Trophoblast cell (in vitro differentiated cells and primary cell): Measurements from ENCODE around the gene LDB3.

Experiments
- DNase-seq, 2 donors: peaks; one replicate each; pipeline ENCODE4 v3.0.0-alpha.2; 2016
- H2AFZ ChIP-seq: 2 replicates; pipeline ENCODE4 v1.6.1; 2013; ENCODE audit warnings: low read length, moderate library complexity, mild to moderate bottlenecking; ENCODE audit not compliant: insufficient read depth, poor library complexity
- H2AK5ac ChIP-seq: 2 replicates; pipeline ENCODE4 v1.6.1; 2013; ENCODE audit warnings: mild to moderate bottlenecking, low read length
- H2BK120ac ChIP-seq: 2 replicates; pipeline ENCODE4 v1.6.1; 2013; ENCODE audit warnings: low read length, mild to moderate bottlenecking, moderate library complexity; ENCODE audit not compliant: insufficient read depth, poor library complexity
- H2BK12ac ChIP-seq: 2 replicates; pipeline ENCODE4 v1.6.1; 2013; ENCODE audit warnings: mild to moderate bottlenecking, low read length, moderate library complexity
- H2BK5ac ChIP-seq: 2 replicates; pipeline ENCODE4 v1.6.1; 2013; ENCODE audit warnings: low read length, low read depth, moderate library complexity, mild to moderate bottlenecking; ENCODE audit not compliant: poor library complexity
- H3K14ac ChIP-seq: 2 replicates; pipeline ENCODE4 v1.6.1; 2013; ENCODE audit warnings: mild to moderate bottlenecking, low read length
- H3K18ac ChIP-seq: 2 replicates; pipeline ENCODE4 v1.6.1; 2013; ENCODE audit warnings: mild to moderate bottlenecking, low read length
- H3K23ac ChIP-seq: 2 replicates; pipeline ENCODE4 v1.6.1; 2013; ENCODE audit warnings: low read length
- H3K27ac ChIP-seq: 2 replicates; pipeline ENCODE4 v1.5.1; 2013; ENCODE audit warnings: low read depth, mild to moderate bottlenecking, inconsistent platforms, low read length, moderate library complexity
- H3K27me3 ChIP-seq: 2 replicates; pipeline ENCODE4 v1.6.1; 2013; ENCODE audit warnings: inconsistent platforms, mild to moderate bottlenecking, low read length, moderate library complexity; ENCODE audit not compliant: insufficient read depth
- H3K36me3 ChIP-seq, 2 experiments: 1 replicate in 1 of 2; 2 replicates in 1 of 2; pipeline ENCODE4 v1.6.1; 2013; ENCODE audit warnings: low read length in 2 of 2, mild to moderate bottlenecking in 2 of 2, moderate library complexity in 1 of 2; ENCODE audit not compliant: insufficient read depth in 2 of 2, control insufficient read depth in 1 of 2
- H3K4ac ChIP-seq: 2 replicates; pipeline ENCODE4 v1.6.1; 2013; ENCODE audit warnings: low read depth, mild to moderate bottlenecking, low read length, moderate library complexity
- H3K4me1 ChIP-seq, 2 experiments: 1 replicate in 1 of 2; 2 replicates in 1 of 2; pipeline ENCODE4 v1.6.1; 2013; ENCODE audit warnings: low read length in 2 of 2, mild to moderate bottlenecking in 2 of 2, moderate library complexity in 1 of 2; ENCODE audit not compliant: insufficient read depth in 2 of 2, control insufficient read depth in 1 of 2
- H3K4me2 ChIP-seq: 2 replicates; pipeline ENCODE4 v1.6.1; 2013; ENCODE audit warnings: inconsistent platforms, mild to moderate bottlenecking, low read length, moderate library complexity
- H3K4me3 ChIP-seq: 2 replicates; pipeline ENCODE4 v1.5.1; 2013; ENCODE audit warnings: mild to moderate bottlenecking, low read depth, low read length, inconsistent platforms
- H3K79me1 ChIP-seq: one replicate; pipeline ENCODE4 v1.6.1; 2013; ENCODE audit warnings: low read length
- H3K79me2 ChIP-seq: 2 replicates; pipeline ENCODE4 v1.6.1; 2013; ENCODE audit warnings: low read length, mild to moderate bottlenecking; ENCODE audit not compliant: control insufficient read depth, insufficient read depth, poor library complexity
- H3K9ac ChIP-seq: 2 replicates; pipeline ENCODE4 v1.6.1; 2013; ENCODE audit warnings: mild to moderate bottlenecking, low read length
- H3K9me3 ChIP-seq: 2 replicates; pipeline ENCODE4 v1.6.1; 2013; ENCODE audit warnings: low read depth, mild to moderate bottlenecking, control low read depth, inconsistent platforms, low read length; ENCODE audit not compliant: insufficient read depth
- H4K12ac ChIP-seq: 2 replicates; pipeline ENCODE4 v1.6.1; 2013; ENCODE audit warnings: low read depth, mild to moderate bottlenecking, low read length, moderate library complexity
- H4K8ac ChIP-seq: 2 replicates; pipeline ENCODE4 v1.6.1; 2013; ENCODE audit warnings: low read depth, mild to moderate bottlenecking, low read length, moderate library complexity
- H4K91ac ChIP-seq: one replicate; pipeline ENCODE4 v1.6.1; 2013; ENCODE audit warnings: low read depth, mild to moderate bottlenecking, low read length, moderate library complexity
- WGBS: extraction: QIAGEN DNeasy Blood & Tissue Kit; methylation state at CpG from one replicate; pipeline ENCODE4 v1.1.7; 2013; ENCODE audit warnings: missing lambda C conversion rate; ENCODE audit not compliant: insufficient read length, insufficient coverage; ENCODE audit errors: extremely low coverage; 5-methylcytosine and 5-hydroxymethylcytosine counted together

LDB3 gene

GRCh38 chr10:86718556-86718955 lies 50.2 kb downstream of the LDB3 start:
- H3K18ac ChIP-seq = no peak overlapping the region
- no peak overlapping the region for H4K91ac ChIP-seq
- H2AFZ ChIP-seq = no peak overlapping the region
- no peak overlapping the region for H3K4ac ChIP-seq
- no peak overlapping the region for H3K4me2 ChIP-seq
- no peak overlapping the region for H2BK12ac ChIP-seq
- H3K27me3 ChIP-seq = no peaks in the 10 kb centered on the region
- WGBS = no CpG with 5 or more reads among the region's 8 CpGs
- H4K8ac ChIP-seq = no peak overlapping the region
- H3K79me1 ChIP-seq = no peaks in the 10 kb centered on the region
- no peak overlapping the region for H3K9ac ChIP-seq
- H3K23ac ChIP-seq = no peak overlapping the region
- H2BK120ac ChIP-seq = no peak overlapping the region
- H3K4me3 ChIP-seq = no peak overlapping the region
- H2BK5ac ChIP-seq = no peak overlapping the region
- H3K27ac ChIP-seq = no peak overlapping the region
- no peaks in the 10 kb centered on the region for H3K36me3 ChIP-seq
- H3K4me1 ChIP-seq = peaks cover 0 to 5% of the 10 kb centered on the region in 2 experiments
- H2AK5ac ChIP-seq = no peak overlapping the region
- no peaks in the 10 kb centered on the region for H3K9me3 ChIP-seq
- no peak overlapping the region for H3K14ac ChIP-seq
- no peak overlapping the region for H4K12ac ChIP-seq
- no peak for DNase-seq
- H3K79me2 ChIP-seq = no peaks in the 10 kb centered on the region

- Histone ChIP-seq H2BK12ac (no peak overlapping the region), H3K79me2 (no peaks in the 10 kb centered on the region), H3K9me3 (peaks cover 2% of the 10 kb centered on the region), H3K4ac (no peak overlapping the region), H3K9ac (no peak overlapping the region), H2BK120ac (no peak overlapping the region), H3K27me3 (no peaks in the 10 kb centered on the region), H3K18ac (no peak overlapping the region), H3K4me3 (no peak overlapping the region), H3K14ac (no peak overlapping the region), H3K4me1 (no peaks in the 10 kb centered on the region), H4K91ac (no peak overlapping the region), H3K36me3 (no peaks in the 10 kb centered on the region), H3K4me2 (no peak overlapping the region), H3K23ac (no peak overlapping the region), H4K8ac (no peak overlapping the region), H3K27ac (no peak overlapping the region), H3K79me1 (no peaks in the 10 kb centered on the region), H4K12ac (no peak overlapping the region), H2AFZ (no peak overlapping the region), H2BK5ac (no peak overlapping the region), H2AK5ac (no peak overlapping the region)
- WGBS = no CpG with 5 or more reads among the region's 5 CpGs
- no peak for DNase-seq
These were observed 52.9 kb downstream of the LDB3 start for GRCh38 chr10:86721232-86721631.

- H4K12ac ChIP-seq = no peak overlapping the region
- no peak for DNase-seq
- H3K9ac ChIP-seq = no peak overlapping the region
- H3K27ac ChIP-seq = no peak overlapping the region
- no peak overlapping the region for H3K4ac ChIP-seq
- H2BK120ac ChIP-seq = no peak overlapping the region
- no CpG with 5 or more reads among the region's 2 CpGs for WGBS
- no peak overlapping the region for H3K18ac ChIP-seq
- no peak overlapping the region for H2BK5ac ChIP-seq
- H3K23ac ChIP-seq = no peak overlapping the region
- H3K4me1 ChIP-seq = peaks cover 1 to 2% of the 10 kb centered on the region in 2 experiments
- no peak overlapping the region for H3K4me3 ChIP-seq
- no peak overlapping the region for H2AFZ ChIP-seq
- H3K36me3 ChIP-seq = no peaks in the 10 kb centered on the region
- no peaks in the 10 kb centered on the region for H3K27me3 ChIP-seq
- H2AK5ac ChIP-seq = no peak overlapping the region
- no peak overlapping the region for H2BK12ac ChIP-seq
- no peak overlapping the region for H4K91ac ChIP-seq
- H3K79me2 ChIP-seq = peaks cover under 1% of the 10 kb centered on the region
- H3K14ac ChIP-seq = no peak overlapping the region
- no peaks in the 10 kb centered on the region for H3K79me1 ChIP-seq
- H3K9me3 ChIP-seq = peaks cover 2% of the 10 kb centered on the region
- no peak overlapping the region for H3K4me2 ChIP-seq
- H4K8ac ChIP-seq = no peak overlapping the region
These were observed 54.7 kb downstream of the LDB3 start for GRCh38 chr10:86723009-86723408.

GRCh38 chr10:86724445-86724844 lies 56.1 kb downstream of the LDB3 start:
- H3K4ac ChIP-seq = no peak overlapping the region
- H3K79me1 ChIP-seq = no peaks in the 10 kb centered on the region
- H3K36me3 ChIP-seq = no peaks in the 10 kb centered on the region
- H2AFZ ChIP-seq = no peak overlapping the region
- no peak for DNase-seq
- H3K4me3 ChIP-seq = no peak overlapping the region
- no peak overlapping the region for H4K12ac ChIP-seq
- peaks cover 2% of the 10 kb centered on the region for H3K79me2 ChIP-seq
- peaks cover 4 to 6% of the 10 kb centered on the region in 2 experiments for H3K4me1 ChIP-seq
- no peak overlapping the region for H4K91ac ChIP-seq
- no peak overlapping the region for H2BK5ac ChIP-seq
- peaks cover 2% of the 10 kb centered on the region for H3K9me3 ChIP-seq
- H3K14ac ChIP-seq = no peak overlapping the region
- no peak overlapping the region for H3K27ac ChIP-seq
- no peak overlapping the region for H3K18ac ChIP-seq
- H2AK5ac ChIP-seq = no peak overlapping the region
- no peak overlapping the region for H4K8ac ChIP-seq
- H3K4me2 ChIP-seq = no peak overlapping the region
- H3K23ac ChIP-seq = no peak overlapping the region
- H3K27me3 ChIP-seq = no peaks in the 10 kb centered on the region
- H2BK12ac ChIP-seq = no peak overlapping the region
- WGBS = no CpG with 5 or more reads among the region's 6 CpGs
- no peak overlapping the region for H2BK120ac ChIP-seq
- H3K9ac ChIP-seq = no peak overlapping the region
